SU-DHL-6 (cell line): ENCODE results near the gene VAPA.

Source experiments
- CTCF ChIP-seq: fragments of 200-600 bp; sonication (generic); IDR thresholded peaks from one replicate; pipeline ENCODE4 v1.5.1; 2017; ENCODE audit warnings: antibody characterized with exemption, mild to moderate bottlenecking, low read length, moderate library complexity; ENCODE audit not compliant: insufficient read depth, poor library complexity, severe bottlenecking
- EZH2phosphoT487 ChIP-seq: fragments of 200-600 bp; sonication (generic), shearing (Covaris generic); conservative IDR thresholded peaks from 2 replicates; pipeline ENCODE4 v1.6.1; 2018; ENCODE audit warnings: mild to moderate bottlenecking, antibody characterized with exemption, low read length, moderate library complexity, mixed read lengths

DNA sequence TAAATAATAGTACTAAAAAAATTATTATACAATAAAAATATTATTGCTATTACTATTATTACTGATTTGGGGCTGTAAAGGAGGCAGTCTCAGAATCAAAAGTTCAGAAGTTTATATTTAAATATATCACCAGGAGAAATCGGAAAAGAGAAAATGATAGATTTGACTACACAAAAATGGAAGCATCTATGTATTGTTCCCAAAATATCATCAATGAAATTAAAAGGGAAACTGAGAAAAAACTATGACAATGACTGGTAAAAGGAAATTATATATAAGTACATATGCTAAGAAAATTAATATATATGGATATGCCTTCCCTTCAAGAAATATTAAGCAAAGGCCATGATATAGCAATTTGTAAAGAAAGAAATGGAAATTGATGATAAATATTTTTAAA lies 35.7 kb upstream of the VAPA start:
- TF ChIP-seq CTCF, result no peak
- no peak for TF ChIP-seq EZH2phosphoT487
